Retina (tissue), 1 donor: ENCODE results near the gene EMX1.
"Not testable (repeated sequence)": the region's sequence is repeated elsewhere in the genome, so short reads cannot be mapped to it uniquely, and the experiment has no call there.

ENCODE experiments used
- DNase-seq: peaks from one replicate; pipeline ENCODE4 v3.0.0-alpha.2; 2016

Gene EMX1

GRCh38 chr2:72901426-72901825 is 15.9 kb upstream of the EMX1 start:
- DNase-seq, result no peak

GRCh38 chr2:72907369-72907768 is 9.9 kb upstream of the EMX1 start:
- not testable (repeated sequence) for DNase-seq

GRCh38 chr2:72908741-72909140 is 8.6 kb upstream of the EMX1 start:
- no peak for DNase-seq

- no peak for DNase-seq
Observed at GRCh38 chr2:72911256-72911655, 6.1 kb upstream of the EMX1 start.

- no peak for DNase-seq
Observed at GRCh38 chr2:72913486-72914205, 3.7 kb upstream of the EMX1 start.

- no peak for DNase-seq
Observed at GRCh38 chr2:72914206-72914559, 3.1 kb upstream of the EMX1 start.

GRCh38 chr2:72914589-72915319 is 2.6 kb upstream of the EMX1 start:
- no peak for DNase-seq

GRCh38 chr2:72915320-72915906 is 1.9 kb upstream of the EMX1 start:
- peak; percentile 60 for DNase-seq

GRCh38 chr2:72915907-72916742 is 1.2 kb upstream of the EMX1 start:
- DNase-seq, result peak; percentile 81

GRCh38 chr2:72916743-72917137 is 579 bp upstream of the EMX1 start:
- no peak for DNase-seq

GRCh38 chr2:72917877-72918553 is 696 bp downstream of the EMX1 start:
- DNase-seq, result peak; percentile 82

GRCh38 chr2:72919414-72920317 is 2.3 kb downstream of the EMX1 start:
- peak; percentile 88 for DNase-seq

- peak; percentile 90 for DNase-seq
Observed at GRCh38 chr2:72920318-72921087, 3.2 kb downstream of the EMX1 start.

GRCh38 chr2:72921088-72921851 is 4.0 kb downstream of the EMX1 start:
- no peak for DNase-seq

GRCh38 chr2:72921853-72922252 is 4.5 kb downstream of the EMX1 start:
- no peak for DNase-seq

- DNase-seq, result peak; percentile 73
Observed at GRCh38 chr2:72923833-72924352, 6.6 kb downstream of the EMX1 start.

GRCh38 chr2:72924353-72925240 is 7.3 kb downstream of the EMX1 start:
- DNase-seq, result peak; percentile 75

- peak; percentile 59 for DNase-seq
Observed at GRCh38 chr2:72925328-72925943, 8.1 kb downstream of the EMX1 start.
